ENCODE results near the gene RPTOR. TPM values are rescaled to one million over a fixed set of nuclear protein-coding genes. Genes with fewer than 3 reads are reported as not detected.

Gene RPTOR
- total RNA-seq, 1 experiment from 2014 or later = 15.2 TPM

GRCh38 chr17:80876950-80877728 lies 332.5 kb downstream of the RPTOR start:
- no peak for DNase-seq (ENCODE audit: low spot score)

DNA sequence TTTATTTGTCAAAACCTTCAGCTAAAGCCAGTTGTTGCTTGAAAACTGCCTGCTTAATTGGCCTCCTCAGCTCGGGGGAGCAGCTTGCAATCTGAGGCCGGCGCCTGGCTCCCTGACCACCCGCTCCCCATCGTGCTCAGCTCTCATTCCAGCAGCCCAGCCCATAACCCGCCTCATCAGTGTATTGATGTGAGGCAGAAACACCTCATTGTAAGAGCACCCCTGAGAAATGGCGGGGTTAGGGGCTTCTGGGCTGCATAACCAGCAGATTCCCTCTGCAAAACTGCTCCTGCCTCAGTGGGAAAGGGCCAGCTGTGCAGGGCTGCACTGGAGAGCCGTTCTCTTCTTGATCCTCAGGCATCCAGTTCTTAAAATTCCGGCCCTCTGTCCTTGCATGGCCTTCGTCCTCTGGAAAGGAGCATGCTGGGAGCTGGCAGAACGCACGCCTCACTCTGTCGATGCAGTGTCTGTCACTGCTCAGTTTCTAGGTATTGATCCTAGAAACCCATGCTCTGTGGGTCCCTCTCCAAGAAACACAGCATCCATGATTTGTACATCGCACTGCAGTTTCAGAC lies 333.2 kb downstream of the RPTOR start:
- no peak for DNase-seq (ENCODE audit: low spot score)

DNA sequence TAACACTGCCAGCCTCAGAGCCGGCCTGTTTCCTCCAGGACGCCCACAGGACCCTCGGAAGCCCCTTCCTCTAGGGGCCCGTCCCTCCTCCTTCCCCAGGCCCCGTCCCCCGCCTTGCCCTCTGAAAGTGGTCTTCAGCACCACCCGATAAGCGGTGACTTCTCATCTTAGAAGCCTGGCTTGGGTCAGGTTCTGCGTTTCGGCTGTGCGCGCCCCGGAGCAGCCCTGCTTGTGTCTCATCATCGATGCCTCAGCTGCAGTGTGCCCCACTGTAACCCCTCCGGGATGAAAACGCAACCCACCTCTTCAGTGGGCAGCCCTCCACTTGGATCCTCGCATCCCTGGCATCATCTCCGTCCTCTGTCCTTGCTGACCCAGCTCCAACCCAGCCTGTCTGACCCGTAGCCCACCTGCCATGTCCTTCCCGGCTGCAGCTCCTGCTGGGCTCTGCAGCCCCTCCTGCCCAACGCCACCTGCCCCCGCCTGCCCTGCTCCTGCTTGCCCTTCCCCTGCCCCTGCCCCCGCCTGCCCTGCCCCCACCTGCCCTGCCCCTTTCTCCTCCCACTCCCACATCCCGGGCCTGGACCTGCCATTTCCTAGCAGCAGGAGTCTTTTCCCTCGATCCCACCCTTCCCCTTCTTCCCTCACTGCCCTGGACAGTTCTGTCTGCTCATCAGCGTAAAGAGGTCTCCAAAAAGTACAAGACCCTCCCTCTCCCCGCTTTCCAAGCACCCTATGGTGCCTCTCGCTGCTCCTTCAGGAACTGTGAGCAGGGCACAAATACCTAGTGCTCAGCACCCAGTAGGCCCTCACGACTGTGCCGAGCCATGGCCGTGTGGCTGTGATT lies 334.5 kb downstream of the RPTOR start:
- DNase-seq (ENCODE audit: low spot score) = no peak

- DNase-seq (ENCODE audit: low spot score) = no peak
Observed at GRCh38 chr17:80879723-80880647, 335.3 kb downstream of the RPTOR start.

DNA sequence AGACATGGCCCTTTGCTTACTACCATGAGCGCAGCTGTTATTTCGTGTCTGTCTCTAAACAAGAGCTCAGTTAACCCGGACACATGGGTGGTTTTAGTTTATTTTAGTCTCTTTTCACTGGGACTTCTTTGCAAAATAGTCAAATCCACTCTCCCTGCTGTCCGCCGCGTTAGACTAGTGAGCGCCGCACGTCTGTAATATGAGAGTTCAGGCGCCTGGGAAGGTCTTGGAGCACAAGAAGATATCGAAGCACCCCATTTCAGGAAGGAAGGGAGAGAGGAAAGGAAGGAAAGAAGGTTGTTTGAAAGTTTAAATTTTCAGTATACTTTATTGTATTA lies 336.0 kb downstream of the RPTOR start:
- no peak for DNase-seq (ENCODE audit: low spot score)

- DNase-seq (ENCODE audit: low spot score) = no peak
Observed at GRCh38 chr17:80881306-80881705, 336.7 kb downstream of the RPTOR start.

DNA sequence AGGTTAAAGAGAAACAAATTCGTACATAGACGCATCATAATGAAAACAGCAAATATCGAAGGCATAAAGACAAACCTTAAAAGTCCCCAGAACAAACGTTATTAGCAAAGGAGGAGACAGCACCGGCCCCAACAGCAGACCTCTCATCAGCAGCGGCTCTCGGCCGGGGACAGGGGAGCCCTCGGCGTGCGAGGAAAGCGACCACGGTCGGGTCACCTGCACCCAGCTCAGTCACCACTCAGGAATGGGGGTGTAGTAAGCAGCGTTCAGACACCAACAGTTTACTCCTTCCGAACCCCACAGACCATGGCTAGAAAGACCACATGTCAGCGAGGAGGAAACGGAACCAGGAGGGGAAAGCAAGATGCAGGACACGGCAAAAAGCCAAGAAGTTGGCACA lies 337.7 kb downstream of the RPTOR start:
- no peak for DNase-seq (ENCODE audit: low spot score)

- no peak for DNase-seq (ENCODE audit: low spot score)
Observed at GRCh38 chr17:80882926-80883685, 338.5 kb downstream of the RPTOR start.

DNA sequence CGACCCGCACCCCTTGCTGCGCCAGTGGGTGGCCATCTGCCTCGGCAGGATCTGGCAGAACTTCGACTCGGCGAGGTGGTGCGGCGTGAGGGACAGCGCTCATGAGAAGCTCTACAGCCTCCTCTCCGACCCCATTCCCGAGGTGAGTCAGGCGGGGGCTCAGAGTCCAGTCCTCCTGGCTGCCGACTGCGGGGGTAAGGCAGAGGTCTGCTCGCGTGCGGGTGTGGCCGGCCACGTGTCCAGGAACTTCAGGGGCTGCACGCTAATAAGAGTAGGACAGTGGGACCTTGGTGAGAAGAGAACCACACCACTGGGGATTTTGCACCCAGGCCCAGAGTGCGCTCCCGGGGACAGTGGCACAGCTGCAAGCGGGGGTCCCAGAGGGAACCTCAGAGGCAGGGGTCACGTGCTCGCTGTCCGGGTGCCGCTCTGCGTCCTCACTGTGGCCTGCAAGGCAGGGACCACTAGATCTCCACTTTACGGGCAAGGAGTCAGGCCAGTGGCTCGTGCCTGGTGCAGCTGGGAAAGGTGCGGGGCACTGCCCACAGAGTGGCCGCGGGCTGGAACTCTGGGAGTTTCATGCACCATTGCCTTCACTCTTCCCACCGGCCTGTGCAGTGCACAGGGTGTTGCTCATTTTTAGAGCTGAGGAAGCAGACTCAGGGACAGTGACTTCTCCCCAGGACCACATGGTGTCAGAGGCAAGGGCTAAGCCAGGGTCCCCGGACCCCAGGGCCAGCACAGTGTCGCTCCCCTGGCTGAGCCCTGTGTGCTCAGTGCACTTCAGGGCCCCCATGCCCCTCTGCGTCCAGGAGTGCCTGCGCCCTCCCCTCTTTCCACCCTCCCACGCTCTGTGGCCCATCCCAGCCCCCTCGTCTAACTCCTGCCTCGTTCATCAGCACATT lies 339.4 kb downstream of the RPTOR start:
- no peak for DNase-seq (ENCODE audit: low spot score)

GRCh38 chr17:80884811-80885210 lies 340.2 kb downstream of the RPTOR start:
- DNase-seq (ENCODE audit: low spot score) = no peak

GRCh38 chr17:80885947-80886582 lies 341.4 kb downstream of the RPTOR start:
- DNase-seq (ENCODE audit: low spot score) = no peak

DNA sequence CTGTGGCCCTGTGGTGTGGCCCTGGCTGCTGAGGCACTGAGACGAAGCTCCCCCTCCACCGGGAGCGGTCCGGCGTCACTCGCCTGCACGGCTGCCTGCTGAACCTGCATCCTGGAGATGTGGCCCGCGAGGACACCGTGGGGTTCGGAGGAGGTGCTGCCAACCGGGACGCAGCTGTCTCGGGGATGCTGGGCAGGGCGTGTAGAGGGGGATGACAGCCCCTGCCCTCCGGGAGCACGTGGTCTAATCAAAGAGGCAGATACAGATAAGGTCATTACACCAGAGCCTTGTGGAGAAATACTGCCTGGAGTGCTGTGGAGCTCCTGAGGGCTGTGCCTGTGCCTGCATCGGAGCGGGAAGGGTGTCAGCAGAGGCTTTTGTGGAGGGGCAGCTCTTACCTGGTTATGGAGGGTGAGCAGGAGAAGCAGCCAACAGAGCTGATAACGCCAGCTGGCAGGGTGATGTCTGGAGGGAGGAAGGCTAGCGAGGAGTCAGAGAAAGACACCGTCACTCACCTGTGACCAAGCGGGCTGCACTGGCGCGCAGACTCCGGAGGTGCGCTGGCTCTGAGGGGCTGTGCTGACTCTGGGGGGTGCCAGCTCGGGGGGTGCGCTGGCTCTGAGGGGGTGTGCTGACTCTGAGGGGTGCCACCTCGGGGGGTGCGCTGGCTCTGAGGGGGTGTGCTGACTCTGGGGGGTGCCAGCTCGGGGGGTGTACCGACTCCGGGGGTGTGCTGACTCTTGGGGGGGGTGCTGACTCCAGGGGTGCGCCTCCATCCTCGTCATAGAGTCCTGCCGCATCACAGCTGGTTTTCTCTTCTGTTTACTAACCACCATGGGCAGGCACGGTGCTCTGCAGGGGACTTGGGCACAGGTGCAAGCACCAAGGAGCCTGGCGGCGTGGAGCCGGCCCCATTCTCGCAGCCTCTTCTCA lies 342.3 kb downstream of the RPTOR start:
- DNase-seq (ENCODE audit: low spot score) = no peak

GRCh38 chr17:80887639-80888175 lies 343.1 kb downstream of the RPTOR start:
- DNase-seq (ENCODE audit: low spot score) = no peak

- no peak for DNase-seq (ENCODE audit: low spot score)
Observed at GRCh38 chr17:80888276-80889160, 343.9 kb downstream of the RPTOR start.

DNA sequence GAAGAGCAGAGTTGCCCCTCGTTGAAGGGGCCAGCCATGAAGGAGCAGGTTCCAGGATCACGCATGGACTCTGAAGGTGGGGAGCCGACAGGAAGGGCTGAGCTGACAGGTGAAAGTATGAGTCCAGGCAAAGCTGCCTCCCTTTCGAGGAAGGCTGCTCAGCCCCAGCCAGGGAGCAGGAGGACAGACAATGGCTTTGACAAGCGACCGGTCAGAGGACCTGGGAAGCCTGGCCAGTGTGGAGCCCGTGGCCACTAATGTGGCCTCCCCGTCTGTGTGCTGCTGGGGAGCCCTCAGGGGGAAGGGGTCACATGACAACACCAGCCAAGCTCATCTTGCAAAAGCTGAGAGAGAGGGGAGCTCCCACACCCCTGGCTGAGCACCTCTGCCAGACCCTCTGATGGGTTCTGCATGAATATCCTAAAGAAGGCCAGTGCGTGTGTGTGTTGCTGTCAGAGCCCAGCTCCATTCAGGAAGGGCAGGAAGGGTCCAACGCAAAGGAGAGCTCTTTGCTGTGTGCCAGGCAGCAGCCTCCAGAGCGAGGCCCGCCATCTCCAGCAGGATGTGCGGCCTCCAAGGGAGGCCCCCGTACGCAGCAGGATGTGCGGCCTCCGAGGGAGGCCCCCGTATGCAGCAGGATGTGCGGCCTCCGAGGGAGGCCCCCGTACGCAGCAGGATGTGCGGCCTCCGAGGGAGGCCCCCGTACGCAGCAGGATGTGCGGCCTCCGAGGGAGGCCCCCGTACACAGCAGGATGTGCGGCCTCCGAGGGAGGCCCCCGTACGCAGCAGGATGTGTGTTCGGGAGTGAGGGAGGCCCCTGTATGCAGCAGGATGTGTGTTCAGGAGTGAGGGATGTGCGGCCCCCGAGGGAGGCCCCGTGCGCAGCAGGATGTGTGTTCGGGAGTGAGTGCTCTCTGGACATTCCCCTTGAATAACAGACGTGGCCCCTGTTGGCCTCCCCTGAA lies 344.9 kb downstream of the RPTOR start:
- DNase-seq (ENCODE audit: low spot score) = no peak
